ENCODE data around the gene PPP1R12B. TPM values are rescaled to one million over a fixed set of nuclear protein-coding genes. Genes with fewer than 3 reads are reported as not detected.

The PPP1R12B gene
- total RNA-seq, 1 donor from 2014 or later: 21.8 TPM

DNA sequence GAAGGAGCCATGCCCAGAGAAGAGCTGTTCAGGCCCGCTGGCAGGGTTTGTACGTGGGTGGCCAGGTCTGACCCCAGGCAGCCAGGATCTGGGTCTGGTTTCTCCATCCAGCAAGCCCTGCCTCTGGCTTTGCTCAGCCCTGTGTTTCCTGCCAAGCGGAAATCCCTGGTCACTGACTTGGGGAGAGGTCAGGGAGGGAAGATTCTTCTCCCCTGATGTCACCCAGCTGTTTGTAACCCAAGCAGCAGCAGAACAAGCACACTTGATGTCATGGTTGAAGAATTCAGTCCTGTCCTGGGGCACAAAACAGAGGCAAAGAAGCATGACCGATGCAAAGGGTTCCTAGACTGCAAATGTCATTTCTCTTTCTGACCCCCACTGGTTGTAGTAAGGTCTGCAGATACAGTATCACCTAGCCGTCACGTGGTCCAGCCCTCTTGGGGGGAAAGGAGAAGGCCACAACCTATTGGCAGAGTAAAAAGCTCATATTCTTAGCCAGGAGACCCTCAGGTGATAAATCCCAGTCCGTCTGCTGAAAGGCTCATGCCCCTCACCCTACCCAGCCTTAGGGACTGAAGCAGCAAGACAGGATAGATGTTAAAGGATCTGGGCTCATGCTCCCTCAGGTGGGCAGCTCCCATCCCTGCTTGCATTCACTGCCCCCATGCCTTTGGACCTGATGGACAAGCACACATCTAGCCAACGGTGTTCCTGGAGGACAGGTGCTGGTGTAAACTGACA, 240.9 kb downstream of the PPP1R12B start:
- no peaks in the 10 kb centered on the region for H3K36me3 Mint-ChIP-seq
- Histone ChIP-seq H3K36me3 (no peaks in the 10 kb centered on the region), H3K4me1 (peaks cover 9% of the 10 kb centered on the region), H3K4me2 (no peak overlapping the region), H3K27me3 (no peaks in the 10 kb centered on the region), H3F3A (ENCODE audit: low read depth) (peaks cover 5% of the 10 kb centered on the region), H3K9ac (no peak overlapping the region), H3K9me3 (ENCODE audit: low read depth) (no peaks in the 10 kb centered on the region), H4K20me1 (ENCODE audit: low read depth) (no peaks in the 10 kb centered on the region), H2AFZ (replicated peaks) (no peak overlapping the region), H3K27ac (no peak overlapping the region), H3K4me3 (no peak overlapping the region), H3K79me2 (ENCODE audit: low read depth) (no peaks in the 10 kb centered on the region)
- H3K27me3 Mint-ChIP-seq (ENCODE audit: insufficient read depth, low read depth): peaks cover 6% of the 10 kb centered on the region
- DNase-seq (ENCODE audit: low spot score): no peak
- H3K9me3 Mint-ChIP-seq: no peaks in the 10 kb centered on the region
- no peak overlapping the region for H3K4me3 Mint-ChIP-seq
- peaks cover 29% of the 10 kb centered on the region for H3K4me1 Mint-ChIP-seq
- peak overlapping the region; percentile 74 for H3K27ac Mint-ChIP-seq
- no peak for TF ChIP-seq EZH2 (IDR thresholded peaks at IDR 0.05)
- TF ChIP-seq EZH2phosphoT487 (IDR thresholded peaks at IDR 0.05): no peak
- TF ChIP-seq, protein P1, sequence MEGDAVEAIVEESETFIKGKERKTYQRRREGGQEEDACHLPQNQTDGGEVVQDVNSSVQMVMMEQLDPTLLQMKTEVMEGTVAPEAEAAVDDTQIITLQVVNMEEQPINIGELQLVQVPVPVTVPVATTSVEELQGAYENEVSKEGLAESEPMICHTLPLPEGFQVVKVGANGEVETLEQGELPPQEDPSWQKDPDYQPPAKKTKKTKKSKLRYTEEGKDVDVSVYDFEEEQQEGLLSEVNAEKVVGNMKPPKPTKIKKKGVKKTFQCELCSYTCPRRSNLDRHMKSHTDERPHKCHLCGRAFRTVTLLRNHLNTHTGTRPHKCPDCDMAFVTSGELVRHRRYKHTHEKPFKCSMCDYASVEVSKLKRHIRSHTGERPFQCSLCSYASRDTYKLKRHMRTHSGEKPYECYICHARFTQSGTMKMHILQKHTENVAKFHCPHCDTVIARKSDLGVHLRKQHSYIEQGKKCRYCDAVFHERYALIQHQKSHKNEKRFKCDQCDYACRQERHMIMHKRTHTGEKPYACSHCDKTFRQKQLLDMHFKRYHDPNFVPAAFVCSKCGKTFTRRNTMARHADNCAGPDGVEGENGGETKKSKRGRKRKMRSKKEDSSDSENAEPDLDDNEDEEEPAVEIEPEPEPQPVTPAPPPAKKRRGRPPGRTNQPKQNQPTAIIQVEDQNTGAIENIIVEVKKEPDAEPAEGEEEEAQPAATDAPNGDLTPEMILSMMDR (IDR thresholded peaks at IDR 0.05): no peak

DNA sequence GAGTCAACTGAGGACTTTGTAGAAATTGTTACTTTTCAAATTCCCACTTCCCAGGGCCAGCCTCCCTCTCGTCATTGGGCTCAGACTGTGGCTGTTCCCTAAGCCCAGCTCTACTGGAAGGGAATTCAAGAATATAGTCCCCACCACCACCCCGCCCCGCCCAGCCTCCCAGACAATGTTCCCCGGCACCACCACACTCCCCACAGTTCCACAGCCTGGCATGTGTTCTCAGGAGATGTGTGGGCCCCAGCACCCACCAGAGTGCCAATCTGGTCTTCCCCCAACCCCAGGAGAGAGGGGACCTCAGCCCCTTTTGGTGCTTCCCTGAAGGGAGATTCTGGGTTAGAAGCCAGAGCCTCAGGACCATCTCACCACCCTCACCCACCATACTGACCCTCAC, 241.6 kb downstream of the PPP1R12B start:
- H3K4me3 ChIP-seq: no peak overlapping the region
- no peak overlapping the region for H3K27ac Mint-ChIP-seq
- DNase-seq (ENCODE audit: low spot score): no peak
- H3K4me1 Mint-ChIP-seq: peaks cover 29% of the 10 kb centered on the region
- H3K9ac ChIP-seq: no peak overlapping the region
- H3K27me3 ChIP-seq: no peaks in the 10 kb centered on the region
- H3K9me3 ChIP-seq (ENCODE audit: low read depth): no peaks in the 10 kb centered on the region
- H3K36me3 Mint-ChIP-seq: peaks cover 2% of the 10 kb centered on the region
- no peak overlapping the region for H3K27ac ChIP-seq
- peaks cover 6% of the 10 kb centered on the region for H3K27me3 Mint-ChIP-seq (ENCODE audit: insufficient read depth, low read depth)
- TF ChIP-seq EZH2phosphoT487 (IDR thresholded peaks at IDR 0.05) (no peak), EZH2 (IDR thresholded peaks at IDR 0.05) (no peak)
- TF ChIP-seq, protein P1 (IDR thresholded peaks at IDR 0.05): no peak
- H4K20me1 ChIP-seq (ENCODE audit: low read depth): no peaks in the 10 kb centered on the region
- no peaks in the 10 kb centered on the region for H3K79me2 ChIP-seq (ENCODE audit: low read depth)
- H2AFZ ChIP-seq (replicated peaks): no peak overlapping the region
- peaks cover 5% of the 10 kb centered on the region for H3F3A ChIP-seq (ENCODE audit: low read depth)
- no peaks in the 10 kb centered on the region for H3K9me3 Mint-ChIP-seq
- peaks cover 9% of the 10 kb centered on the region for H3K4me1 ChIP-seq
- H3K4me2 ChIP-seq: no peak overlapping the region
- no peak overlapping the region for H3K4me3 Mint-ChIP-seq
- no peaks in the 10 kb centered on the region for H3K36me3 ChIP-seq

DNA sequence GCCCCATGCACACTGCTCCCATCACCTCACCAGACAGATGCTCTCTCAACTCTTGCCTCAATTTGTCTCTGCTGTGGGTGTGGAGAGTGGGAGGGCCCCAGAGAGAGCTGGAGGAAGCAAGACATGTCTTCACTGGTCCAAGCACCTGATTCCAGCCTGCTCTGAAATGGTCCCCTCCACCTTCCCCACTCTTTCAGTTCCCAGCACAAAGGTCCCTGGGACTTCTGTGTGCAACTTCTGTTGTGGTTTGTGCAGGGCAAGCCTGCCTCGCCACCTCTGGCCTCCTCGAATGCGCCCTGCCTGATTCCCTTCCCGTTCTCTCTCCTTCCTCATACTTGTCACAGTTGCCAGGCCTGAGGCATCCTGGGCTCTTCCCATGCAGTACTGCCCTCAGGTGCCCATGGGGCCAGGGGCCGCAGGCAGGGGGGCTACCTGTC, 242.5 kb downstream of the PPP1R12B start:
- no peaks in the 10 kb centered on the region for H3K36me3 ChIP-seq
- H3K4me1 ChIP-seq: peaks cover 8% of the 10 kb centered on the region
- H3F3A ChIP-seq (ENCODE audit: low read depth): peaks cover 5% of the 10 kb centered on the region
- H2AFZ ChIP-seq (replicated peaks): no peak overlapping the region
- H4K20me1 ChIP-seq (ENCODE audit: low read depth): no peaks in the 10 kb centered on the region
- Mint-ChIP-seq H3K4me1 (peaks cover 26% of the 10 kb centered on the region), H3K36me3 (peaks cover 2% of the 10 kb centered on the region), H3K27ac (peak overlapping the region; percentile 87), H3K4me3 (no peak overlapping the region), H3K27me3 (ENCODE audit: insufficient read depth, low read depth) (peaks cover 6% of the 10 kb centered on the region), H3K9me3 (no peaks in the 10 kb centered on the region)
- TF ChIP-seq EZH2phosphoT487 (IDR thresholded peaks at IDR 0.05): no peak
- no peaks in the 10 kb centered on the region for H3K27me3 ChIP-seq
- no peaks in the 10 kb centered on the region for H3K9me3 ChIP-seq (ENCODE audit: low read depth)
- H3K79me2 ChIP-seq (ENCODE audit: low read depth): no peaks in the 10 kb centered on the region
- no peak overlapping the region for H3K9ac ChIP-seq
- DNase-seq (ENCODE audit: low spot score): no peak
- no peak overlapping the region for H3K4me2 ChIP-seq
- H3K4me3 ChIP-seq: no peak overlapping the region
- H3K27ac ChIP-seq: no peak overlapping the region

DNA sequence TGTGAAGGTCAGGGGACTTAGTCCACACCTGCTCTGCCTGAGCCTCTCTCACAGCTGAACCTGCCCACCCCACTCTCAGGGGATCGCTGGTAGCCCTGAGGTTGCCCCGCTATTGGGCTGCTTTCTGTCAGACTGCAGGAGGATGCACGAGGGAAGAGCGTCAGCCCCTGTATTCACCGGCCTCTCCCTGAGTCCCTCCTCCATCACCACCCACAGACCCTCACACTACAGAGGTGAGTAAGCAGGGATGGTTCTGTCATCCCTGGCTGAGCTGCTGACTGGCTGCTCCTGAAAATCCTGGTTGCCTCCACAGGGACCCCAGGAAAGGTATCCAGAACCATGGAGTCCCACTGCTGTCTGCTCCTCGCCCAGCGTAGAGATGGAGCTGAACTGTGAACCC, 243.0 kb downstream of the PPP1R12B start:
- Histone ChIP-seq H3K36me3 (no peaks in the 10 kb centered on the region), H3K79me2 (ENCODE audit: low read depth) (no peaks in the 10 kb centered on the region), H3K9ac (no peak overlapping the region), H3K4me1 (peaks cover 3% of the 10 kb centered on the region), H2AFZ (replicated peaks) (no peak overlapping the region), H3K27ac (no peak overlapping the region), H3K27me3 (no peaks in the 10 kb centered on the region), H4K20me1 (ENCODE audit: low read depth) (no peaks in the 10 kb centered on the region), H3K4me3 (no peak overlapping the region), H3K9me3 (ENCODE audit: low read depth) (no peaks in the 10 kb centered on the region), H3K4me2 (no peak overlapping the region), H3F3A (ENCODE audit: low read depth) (no peaks in the 10 kb centered on the region)
- Mint-ChIP-seq H3K36me3 (peaks cover 2% of the 10 kb centered on the region), H3K4me1 (peaks cover 21% of the 10 kb centered on the region), H3K4me3 (no peak overlapping the region), H3K27me3 (ENCODE audit: insufficient read depth, low read depth) (peaks cover 5% of the 10 kb centered on the region), H3K27ac (no peak overlapping the region), H3K9me3 (no peaks in the 10 kb centered on the region)
- TF ChIP-seq, protein P1 (IDR thresholded peaks at IDR 0.05): no peak
- TF ChIP-seq EZH2 (IDR thresholded peaks at IDR 0.05) (no peak), EZH2phosphoT487 (IDR thresholded peaks at IDR 0.05) (no peak)
- no peak for DNase-seq (ENCODE audit: low spot score)

Data from neural progenitor cell (in vitro differentiated cells).